PFSK-1 (cell line): ENCODE results near the gene CSGALNACT2.

ENCODE experiments used
- FOXP2 ChIP-seq: optimal IDR thresholded peaks from 2 replicates; pipeline ENCODE3; 2011; ENCODE audit warnings: borderline replicate concordance, control low read depth, inconsistent platforms; ENCODE audit not compliant: insufficient read depth; ENCODE audit errors: extremely low read length, extremely low read depth
- POLR2AphosphoS5 ChIP-seq: IDR thresholded peaks from 2 replicates; pipeline ENCODE4 v1.6.1; 2012; ENCODE audit warnings: low read depth, mild to moderate bottlenecking, control low read depth, low read length, moderate library complexity
- REST ChIP-seq, 2 experiments: IDR thresholded peaks; 2 replicates each; pipeline versions ENCODE4 v1.6.1 to v1.8.0; 2011 to 2012; ENCODE audit warnings: low read depth in 2 of 2, low read length in 2 of 2, control low read depth in 1 of 2, inconsistent platforms in 1 of 2, mild to moderate bottlenecking in 1 of 2, moderate library complexity in 1 of 2; ENCODE audit not compliant: insufficient read depth in 1 of 2
- SIN3A ChIP-seq: IDR thresholded peaks from 2 replicates; pipeline ENCODE4 v1.6.1; 2012; ENCODE audit warnings: mild to moderate bottlenecking, low read length, moderate library complexity, borderline replicate concordance; ENCODE audit not compliant: insufficient read depth
- TAF1 ChIP-seq: IDR thresholded peaks from 2 replicates; pipeline ENCODE4 v1.6.1; 2012; ENCODE audit warnings: low read length, control low read depth, borderline replicate concordance; ENCODE audit not compliant: insufficient read depth

Gene CSGALNACT2

GRCh38 chr10:43226851-43227845 is 88.9 kb downstream of the CSGALNACT2 start:
- TF ChIP-seq POLR2AphosphoS5 (no peak), TAF1 (no peak), REST (IDR thresholded peaks at IDR 0.05; ENCODE audit: insufficient read depth in 1 of 2, low read depth in 2 of 2, low read length in 2 of 2) (no peak)

GRCh38 chr10:43227911-43228782 is 89.9 kb downstream of the CSGALNACT2 start:
- TF ChIP-seq TAF1: no peak
- no peak for TF ChIP-seq FOXP2
- no peak for TF ChIP-seq REST (IDR thresholded peaks at IDR 0.05; ENCODE audit: insufficient read depth in 1 of 2, low read depth in 2 of 2, low read length in 2 of 2)
- no peak for TF ChIP-seq SIN3A
- TF ChIP-seq POLR2AphosphoS5: no peak

- TF ChIP-seq POLR2AphosphoS5 (no peak), TAF1 (no peak), SIN3A (no peak), FOXP2 (no peak), REST (IDR thresholded peaks at IDR 0.05; ENCODE audit: insufficient read depth in 1 of 2, low read depth in 2 of 2, low read length in 2 of 2) (no peak)
Observed at GRCh38 chr10:43228783-43229207, 90.5 kb downstream of the CSGALNACT2 start.

- no peak for TF ChIP-seq SIN3A
- TF ChIP-seq POLR2AphosphoS5: no peak
- TF ChIP-seq REST (IDR thresholded peaks at IDR 0.05; ENCODE audit: insufficient read depth in 1 of 2, low read depth in 2 of 2, low read length in 2 of 2): no peak
- TF ChIP-seq TAF1: no peak
- TF ChIP-seq FOXP2: no peak
Observed at GRCh38 chr10:43229208-43230061, 91.2 kb downstream of the CSGALNACT2 start.
